ENCODE data around the gene RNF144B.

RNF144B gene

DNA sequence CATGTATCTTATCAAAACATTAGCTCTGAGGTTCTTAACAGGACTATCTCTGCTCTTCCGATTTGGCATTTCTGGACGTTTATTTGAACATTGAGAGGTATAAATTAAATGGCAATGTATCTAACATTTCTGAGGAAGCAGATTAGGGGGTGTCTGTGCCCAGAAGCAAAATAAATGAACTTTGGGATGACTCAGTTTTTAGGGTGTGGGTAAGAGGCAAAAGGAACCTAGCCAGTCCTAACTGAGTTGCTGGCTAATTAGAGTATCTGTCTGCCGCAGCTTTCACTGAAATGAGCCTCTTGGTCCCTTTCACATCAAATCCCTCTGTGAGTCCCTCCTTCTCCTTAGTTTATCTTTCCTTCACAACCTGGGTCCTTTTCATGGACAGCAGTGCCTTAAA, 1.1 kb downstream of the RNF144B start:
- peak overlapping the region; percentile 74 for H3K4me3 ChIP-seq
- TF ChIP-seq, protein P1, sequence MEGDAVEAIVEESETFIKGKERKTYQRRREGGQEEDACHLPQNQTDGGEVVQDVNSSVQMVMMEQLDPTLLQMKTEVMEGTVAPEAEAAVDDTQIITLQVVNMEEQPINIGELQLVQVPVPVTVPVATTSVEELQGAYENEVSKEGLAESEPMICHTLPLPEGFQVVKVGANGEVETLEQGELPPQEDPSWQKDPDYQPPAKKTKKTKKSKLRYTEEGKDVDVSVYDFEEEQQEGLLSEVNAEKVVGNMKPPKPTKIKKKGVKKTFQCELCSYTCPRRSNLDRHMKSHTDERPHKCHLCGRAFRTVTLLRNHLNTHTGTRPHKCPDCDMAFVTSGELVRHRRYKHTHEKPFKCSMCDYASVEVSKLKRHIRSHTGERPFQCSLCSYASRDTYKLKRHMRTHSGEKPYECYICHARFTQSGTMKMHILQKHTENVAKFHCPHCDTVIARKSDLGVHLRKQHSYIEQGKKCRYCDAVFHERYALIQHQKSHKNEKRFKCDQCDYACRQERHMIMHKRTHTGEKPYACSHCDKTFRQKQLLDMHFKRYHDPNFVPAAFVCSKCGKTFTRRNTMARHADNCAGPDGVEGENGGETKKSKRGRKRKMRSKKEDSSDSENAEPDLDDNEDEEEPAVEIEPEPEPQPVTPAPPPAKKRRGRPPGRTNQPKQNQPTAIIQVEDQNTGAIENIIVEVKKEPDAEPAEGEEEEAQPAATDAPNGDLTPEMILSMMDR (IDR thresholded peaks at IDR 0.05): no peak
- no peak for DNase-seq (ENCODE audit: low spot score)

DNA sequence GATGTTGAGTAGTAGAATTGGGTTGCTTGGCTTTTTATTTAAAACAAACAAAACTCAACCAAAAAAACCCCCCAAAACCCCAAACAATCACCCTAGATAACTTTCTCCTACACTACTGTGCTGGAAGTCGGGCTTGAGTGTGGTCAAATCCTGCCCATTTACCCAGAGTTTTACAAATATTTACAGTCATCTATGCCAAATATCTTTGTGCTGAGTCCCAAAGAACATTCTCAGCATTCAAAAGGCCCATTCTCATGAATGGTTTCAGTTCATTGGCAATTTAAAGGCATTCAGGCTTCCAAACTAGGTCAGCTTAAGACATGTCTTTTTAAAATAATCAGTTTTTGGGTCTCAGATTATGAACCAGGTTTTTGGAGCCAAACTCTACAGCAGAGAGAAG, 1.8 kb downstream of the RNF144B start:
- H3K27ac ChIP-seq: peak overlapping the region; percentile 54 to 55
- TF ChIP-seq, protein P1 (IDR thresholded peaks at IDR 0.05): no peak
- peak overlapping the region; percentile 74 for H3K4me3 ChIP-seq
- DNase-seq (ENCODE audit: low spot score): no peak

More for the DNA sequence above, 1.1 kb downstream of the RNF144B start:
- peak overlapping the region; percentile 54 to 76 for H3K27ac ChIP-seq

DNA sequence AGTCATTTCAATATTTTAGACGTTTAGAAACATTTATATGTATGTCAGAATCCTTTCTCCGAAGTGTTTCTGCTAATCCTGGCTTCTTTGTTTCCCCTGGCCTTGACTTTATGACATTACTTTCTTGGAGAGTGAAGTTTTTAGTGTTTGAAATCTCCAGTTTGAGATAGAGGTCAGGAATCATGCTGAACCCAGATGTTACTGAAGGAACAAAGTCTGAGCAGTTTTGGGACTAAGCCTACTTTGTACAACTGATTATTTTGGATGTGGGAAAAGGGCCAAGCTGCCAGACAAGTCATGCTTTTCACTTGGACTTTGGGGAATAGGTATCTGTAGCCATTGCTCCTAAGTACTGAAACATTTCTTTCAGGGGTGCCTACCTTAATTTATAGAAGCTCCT, 2.3 kb downstream of the RNF144B start:
- Histone ChIP-seq H3K27ac (peak overlapping the region; percentile 54 to 55), H3K4me3 (peak overlapping the region; percentile 74)
- DNase-seq (ENCODE audit: low spot score): no peak
- TF ChIP-seq, protein P1 (IDR thresholded peaks at IDR 0.05): no peak

DNA sequence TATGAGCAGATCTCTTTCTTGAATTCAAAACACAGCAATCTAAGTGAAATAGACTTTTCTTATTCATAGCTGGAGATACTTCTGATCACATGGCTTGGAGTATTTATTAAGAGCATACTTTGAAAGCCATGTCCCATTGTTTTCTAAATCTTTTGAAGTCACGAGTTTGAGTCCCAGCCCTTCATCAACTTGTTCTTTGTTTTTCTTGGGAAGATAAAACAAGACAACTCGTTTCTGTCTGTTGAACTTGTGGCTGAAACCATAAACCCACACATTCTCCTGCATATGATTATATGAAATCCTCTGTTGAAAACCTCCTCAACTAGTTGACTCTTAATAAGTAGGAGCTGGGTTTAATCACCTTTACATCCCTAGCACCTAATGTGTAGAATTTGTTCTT, 3.3 kb downstream of the RNF144B start:
- Histone ChIP-seq H3K27ac (no peak overlapping the region), H3K4me3 (peak overlapping the region; percentile 74)
- DNase-seq (ENCODE audit: low spot score): no peak
- TF ChIP-seq, protein P1 (IDR thresholded peaks at IDR 0.05): no peak

DNA sequence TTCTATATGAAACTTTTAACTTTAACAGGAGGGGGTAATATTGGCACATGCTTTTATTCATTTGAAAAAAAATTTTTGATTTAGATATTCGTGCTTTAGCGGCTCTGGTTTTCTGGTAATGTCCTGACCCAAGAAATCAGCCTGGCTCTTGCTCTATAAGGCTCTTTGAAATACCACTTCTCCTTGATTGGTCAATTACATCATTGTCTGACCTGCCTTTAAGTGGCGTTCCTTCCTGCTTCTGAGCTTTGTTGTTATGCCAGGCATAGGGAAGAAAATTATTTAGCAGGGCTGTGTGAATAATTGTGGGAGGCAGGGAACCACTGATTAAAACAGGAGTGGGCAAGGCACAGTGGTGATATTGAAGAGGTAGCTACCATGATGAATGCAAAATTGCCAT, 3.9 kb downstream of the RNF144B start:
- DNase-seq (ENCODE audit: low spot score): no peak
- Histone ChIP-seq H3K4me3 (no peak overlapping the region), H3K27ac (no peak overlapping the region)
- TF ChIP-seq, protein P1 (IDR thresholded peaks at IDR 0.05): no peak

DNA sequence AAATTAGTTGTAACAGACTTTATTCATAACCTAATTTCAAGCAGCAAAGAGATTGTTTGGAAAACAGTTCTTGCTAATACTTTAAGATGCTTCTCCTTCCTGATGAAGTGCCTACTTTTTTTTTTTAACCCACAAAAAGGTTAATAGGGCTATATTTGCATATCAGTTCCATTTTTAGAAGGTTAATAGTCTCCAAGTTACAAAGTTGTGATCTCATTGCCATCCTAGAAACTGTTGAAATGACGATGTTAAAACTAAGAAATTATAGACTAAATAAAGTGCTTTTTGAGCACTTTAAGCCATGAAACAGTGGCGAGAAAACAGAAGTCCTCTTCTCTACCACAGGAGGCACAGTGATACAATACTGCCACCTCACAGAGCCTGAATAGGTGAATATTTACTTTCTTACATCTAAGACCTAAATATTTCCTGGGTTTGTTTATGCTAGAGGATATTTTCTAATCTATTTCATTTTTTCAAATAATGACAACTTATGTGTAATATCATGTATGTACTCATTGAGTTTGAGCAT, 5.3 kb downstream of the RNF144B start:
- DNase-seq (ENCODE audit: low spot score): no peak
- Histone ChIP-seq H3K4me3 (no peak overlapping the region), H3K27ac (no peak overlapping the region)
- TF ChIP-seq, protein P1 (IDR thresholded peaks at IDR 0.05): no peak

DNA sequence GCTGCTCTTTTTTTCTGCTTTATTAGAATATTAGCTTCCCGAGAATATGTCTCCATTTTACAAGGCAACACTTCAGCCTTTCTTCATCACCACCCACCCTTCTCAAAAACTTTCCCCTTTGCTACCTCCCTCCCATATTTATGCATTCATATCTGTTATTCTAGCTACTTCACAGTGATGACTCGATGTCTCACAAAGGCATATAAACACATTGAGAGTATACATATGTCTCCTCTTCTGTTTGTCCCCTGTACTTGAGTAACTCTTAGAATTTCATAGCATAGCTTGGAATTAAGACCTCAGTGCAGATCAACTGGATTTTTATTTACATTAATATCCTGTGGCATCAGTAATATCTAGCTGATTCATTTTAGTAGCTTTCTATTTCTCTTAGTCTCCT, 6.5 kb downstream of the RNF144B start:
- TF ChIP-seq, protein P1 (IDR thresholded peaks at IDR 0.05): no peak
- DNase-seq (ENCODE audit: low spot score): no peak
- H3K4me3 ChIP-seq: no peak overlapping the region
- H3K27ac ChIP-seq: no peak overlapping the region
